K562 treated with DMSO at 1 percent for 48 hours (cell line): ENCODE measurements around the gene NTHL1. TPM values are rescaled to one million over a fixed set of nuclear protein-coding genes. Genes with fewer than 3 reads are reported as not detected.

Source experiments
- total RNA-seq: library from RNA; unstranded; fragments of 300-600 nt; gene quantifications from 2 replicates; pipeline ENCODE4 v1.2.3, GENCODE V29; 2022; ENCODE audit warnings: low replicate concordance; ENCODE audit errors: extremely low read depth

Gene NTHL1
- total RNA-seq: not detected in 2 replicates

DNA sequence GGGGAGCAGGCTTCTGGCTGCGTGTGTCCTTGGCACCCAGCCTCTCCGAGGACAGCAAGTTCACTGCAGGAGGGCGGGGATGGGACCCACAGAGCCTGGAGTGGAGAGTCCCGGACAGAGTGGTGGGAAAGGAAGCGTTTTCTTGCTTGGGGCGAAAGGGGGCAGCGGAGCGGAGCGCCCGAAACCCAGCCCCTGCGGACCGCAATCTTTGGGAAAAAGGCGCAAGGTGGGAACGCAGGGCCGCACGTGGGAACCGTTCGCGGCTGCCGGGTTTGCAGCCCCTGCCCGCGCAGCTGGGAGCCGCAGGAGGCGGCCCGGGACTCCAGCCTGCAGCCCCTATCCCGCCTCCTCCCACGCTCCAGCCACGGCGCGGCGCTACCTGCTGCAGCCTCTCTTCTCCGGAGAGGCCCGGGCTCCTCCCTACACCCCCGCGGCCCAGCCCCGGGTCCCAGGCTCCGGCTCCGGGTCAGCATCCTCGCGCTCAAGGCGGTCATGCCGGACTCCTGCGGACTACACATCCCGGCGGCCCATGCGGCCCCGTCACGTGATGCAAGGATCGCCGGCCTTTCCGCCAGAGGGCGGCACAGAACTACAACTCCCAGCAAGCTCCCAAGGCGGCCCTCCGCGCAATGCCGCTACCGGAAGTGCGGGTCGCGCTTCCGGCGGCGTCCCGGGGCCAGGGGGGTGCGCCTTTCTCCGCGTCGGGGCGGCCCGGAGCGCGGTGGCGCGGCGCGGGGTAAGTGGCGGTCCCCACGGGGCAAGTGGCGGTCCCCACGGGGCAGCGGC, at the start of gene NTHL1, which contains the start of gene TSC2:
Gene NTHL1 (minus strand): TSS at position 505 of the 786 bp plus-strand sequence. CDS start 11 bp downstream, at position 494.
Gene TSC2 (plus strand): TSS at position 656 of the 786 bp plus-strand sequence. CDS start 631 bp downstream, outside the sequence.

DNA sequence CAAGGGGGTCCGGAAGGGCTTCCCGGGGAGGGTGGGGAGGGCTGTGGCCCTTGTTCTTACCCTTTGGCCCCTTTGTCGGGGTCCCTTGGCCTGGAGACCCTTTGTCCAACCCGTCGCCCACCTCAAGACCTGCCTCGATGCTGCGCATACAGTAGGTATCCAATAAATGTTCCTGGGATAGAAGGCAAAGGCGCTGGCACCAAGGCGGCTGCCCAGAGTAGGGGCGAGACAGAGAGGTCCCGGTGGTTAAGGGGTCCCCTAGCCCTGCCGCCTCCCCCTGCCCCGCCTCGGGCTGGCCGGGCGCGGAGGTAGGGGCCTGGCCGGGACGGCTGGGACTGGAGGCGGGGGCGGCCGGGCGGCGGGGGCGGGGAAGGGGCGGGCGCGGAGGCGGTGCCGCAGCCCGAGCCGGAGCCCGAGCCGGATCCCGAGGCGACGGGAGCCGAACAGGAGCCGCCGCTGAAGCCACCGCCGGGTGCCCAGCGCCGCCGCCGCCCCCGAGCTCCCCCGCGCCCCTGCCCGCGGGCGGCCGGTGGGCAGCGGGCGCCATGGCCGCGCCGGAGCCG, 21.1 kb downstream of the NTHL1 start, which contains the start of gene NHERF2:
Gene NHERF2 (plus strand): TSS at position 442 of the 563 bp plus-strand sequence. CDS start 104 bp downstream, at position 546.

DNA sequence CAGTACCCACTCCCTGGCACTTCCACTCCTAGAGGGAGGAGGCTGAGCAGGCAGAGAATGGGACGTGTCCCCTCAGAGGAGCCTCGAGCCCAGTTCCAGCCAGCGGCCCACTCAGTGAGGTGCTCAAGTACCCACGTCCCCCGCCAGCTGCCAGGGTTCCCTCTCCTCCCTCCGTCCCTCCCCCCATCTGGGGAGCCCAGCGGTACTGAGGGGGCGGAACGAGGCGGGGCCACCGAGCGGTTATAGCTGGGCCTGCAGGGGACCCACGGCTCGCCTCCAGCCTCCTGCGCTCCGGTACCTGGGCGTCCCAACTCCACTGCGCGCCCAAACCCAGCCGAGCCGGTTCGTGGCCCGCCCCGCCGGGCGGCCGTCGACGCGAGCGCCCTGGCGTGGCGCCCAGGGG, 28.1 kb downstream of the NTHL1 start, which contains the start of gene NPW:
Gene NPW (plus strand): TSS at position 268 of the 403 bp plus-strand sequence.

DNA sequence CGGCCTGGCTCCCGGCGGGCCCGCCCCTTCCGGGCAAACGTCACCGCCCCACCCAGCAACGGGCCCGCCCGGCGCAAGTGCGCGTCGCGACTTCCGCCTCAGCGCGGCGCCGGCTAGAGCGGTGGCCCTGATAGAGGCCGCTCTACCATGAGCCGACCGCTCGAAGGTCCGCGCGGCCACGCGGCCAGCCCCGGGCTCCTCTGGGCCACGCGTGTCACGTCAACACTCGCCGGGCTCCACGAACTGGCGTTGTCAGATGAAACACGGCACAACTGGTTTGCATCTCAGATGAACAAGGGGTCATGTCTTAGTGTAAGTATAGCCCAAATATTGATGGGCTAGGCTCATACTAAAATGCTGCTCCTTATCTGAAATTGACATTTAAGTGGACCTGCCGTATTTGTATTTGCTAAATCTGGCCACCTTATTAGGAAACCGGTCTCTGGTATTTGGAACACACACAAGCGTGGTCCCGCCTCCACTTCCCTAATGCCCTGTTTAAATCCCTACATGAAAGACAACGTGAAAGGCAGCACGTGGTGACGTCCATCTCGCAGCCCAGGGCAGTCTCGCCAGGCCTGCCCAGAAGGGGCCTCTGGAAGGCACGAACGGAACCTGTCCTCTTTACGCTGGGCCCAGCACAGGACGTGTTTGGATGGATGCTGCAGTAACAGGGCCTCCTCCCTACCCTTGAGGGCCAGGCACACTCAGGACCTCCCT, 37.7 kb downstream of the NTHL1 start, which contains the start of gene ZNF598:
Gene ZNF598 (minus strand): TSS at position 31 of the 720 bp plus-strand sequence.

Other genes starting within 250 kb of the NTHL1 start
- gene HAGH, start 221.0 kb downstream of the NTHL1 start, total RNA-seq: not detected in 2 replicates
- gene FAHD1, start 220.6 kb downstream of the NTHL1 start, total RNA-seq: not detected in 2 replicates
- not detected in 2 replicates for gene MEIOB, start 175.7 kb downstream of the NTHL1 start, total RNA-seq
- not detected in 2 replicates for gene HS3ST6, start 129.4 kb downstream of the NTHL1 start, total RNA-seq
- not detected in 2 replicates for gene MSRB1, start 104.6 kb downstream of the NTHL1 start, total RNA-seq
- gene RPL3L, start 93.1 kb downstream of the NTHL1 start, total RNA-seq: not detected in 2 replicates
- gene NDUFB10, start 88.3 kb downstream of the NTHL1 start, total RNA-seq: not detected in 2 replicates
- 4,281 and 4,927 TPM in 2 replicates for gene RPS2, start 83.0 kb downstream of the NTHL1 start, total RNA-seq
- gene RNF151, start 81.0 kb downstream of the NTHL1 start, total RNA-seq: not detected in 2 replicates
- gene TBL3, start 75.8 kb downstream of the NTHL1 start, total RNA-seq: not detected in 2 replicates
- not detected in 2 replicates for gene NOXO1, start 66.4 kb downstream of the NTHL1 start, total RNA-seq
- gene GFER, start 63.6 kb downstream of the NTHL1 start, total RNA-seq: not detected in 2 replicates
- gene SYNGR3, start 57.9 kb downstream of the NTHL1 start, total RNA-seq: not detected in 2 replicates
- not detected in 2 replicates for gene ZNF598, start 38.0 kb downstream of the NTHL1 start, total RNA-seq
- not detected in 2 replicates for gene NPW, start 28.0 kb downstream of the NTHL1 start, total RNA-seq
- gene NHERF2, start 20.9 kb downstream of the NTHL1 start, total RNA-seq: not detected in 2 replicates
- gene TSC2, start 151 bp upstream of the NTHL1 start, total RNA-seq: not detected in 2 replicates
- gene PKD1, start 88.1 kb upstream of the NTHL1 start, total RNA-seq: 1,234 TPM in 1 of 2 replicates, not detected in the other
- not detected in 2 replicates for gene RAB26, start 100.8 kb upstream of the NTHL1 start, total RNA-seq
- not detected in 2 replicates for gene TRAF7, start 107.9 kb upstream of the NTHL1 start, total RNA-seq
- gene CASKIN1, start 148.8 kb upstream of the NTHL1 start, total RNA-seq: not detected in 2 replicates
- gene MLST8, start 157.6 kb upstream of the NTHL1 start, total RNA-seq: not detected in 2 replicates
- not detected in 2 replicates for gene BRICD5, start 163.0 kb upstream of the NTHL1 start, total RNA-seq
- gene PGP, start 167.0 kb upstream of the NTHL1 start, total RNA-seq: not detected in 2 replicates
- gene E4F1, start 175.8 kb upstream of the NTHL1 start, total RNA-seq: not detected in 2 replicates
- not detected in 2 replicates for gene DNASE1L2, start 188.6 kb upstream of the NTHL1 start, total RNA-seq
- gene ECI1, start 203.8 kb upstream of the NTHL1 start, total RNA-seq: 674 TPM in 1 of 2 replicates, not detected in the other
- not detected in 2 replicates for gene RNPS1, start 220.3 kb upstream of the NTHL1 start, total RNA-seq